T-helper 2 cell treated with Interferon-gamma antibody and Interleukin-4, amounts not matched to agents 5 μg/mL and 100 μg/mL, for 36 hours (primary cell): ENCODE results near the gene MCL1.

Experiments
- DNase-seq: peaks from one replicate; pipeline ENCODE4 v3.0.0; 2021; ENCODE audit warnings: low spot score
- H3K27ac Mint-ChIP-seq: one replicate; pipeline ENCODE4 v1.8.0; 2021; ENCODE audit warnings: mild to moderate bottlenecking, mixed read lengths
- H3K27me3 Mint-ChIP-seq: one replicate; pipeline ENCODE4 v1.8.0; 2021; ENCODE audit warnings: low read depth, mixed read lengths
- H3K36me3 Mint-ChIP-seq: one replicate; pipeline ENCODE4 v1.8.0; 2021; ENCODE audit warnings: low read depth, mixed read lengths
- H3K4me1 Mint-ChIP-seq: one replicate; pipeline ENCODE4 v1.8.0; 2021; ENCODE audit warnings: low read depth, mixed read lengths
- H3K4me3 Mint-ChIP-seq: one replicate; pipeline ENCODE4 v1.8.0; 2022; ENCODE audit warnings: mild to moderate bottlenecking, moderate library complexity, mixed read lengths
- H3K9me3 Mint-ChIP-seq: one replicate; pipeline ENCODE4 v1.8.0; 2021; ENCODE audit warnings: mixed read lengths

The MCL1 gene

DNA sequence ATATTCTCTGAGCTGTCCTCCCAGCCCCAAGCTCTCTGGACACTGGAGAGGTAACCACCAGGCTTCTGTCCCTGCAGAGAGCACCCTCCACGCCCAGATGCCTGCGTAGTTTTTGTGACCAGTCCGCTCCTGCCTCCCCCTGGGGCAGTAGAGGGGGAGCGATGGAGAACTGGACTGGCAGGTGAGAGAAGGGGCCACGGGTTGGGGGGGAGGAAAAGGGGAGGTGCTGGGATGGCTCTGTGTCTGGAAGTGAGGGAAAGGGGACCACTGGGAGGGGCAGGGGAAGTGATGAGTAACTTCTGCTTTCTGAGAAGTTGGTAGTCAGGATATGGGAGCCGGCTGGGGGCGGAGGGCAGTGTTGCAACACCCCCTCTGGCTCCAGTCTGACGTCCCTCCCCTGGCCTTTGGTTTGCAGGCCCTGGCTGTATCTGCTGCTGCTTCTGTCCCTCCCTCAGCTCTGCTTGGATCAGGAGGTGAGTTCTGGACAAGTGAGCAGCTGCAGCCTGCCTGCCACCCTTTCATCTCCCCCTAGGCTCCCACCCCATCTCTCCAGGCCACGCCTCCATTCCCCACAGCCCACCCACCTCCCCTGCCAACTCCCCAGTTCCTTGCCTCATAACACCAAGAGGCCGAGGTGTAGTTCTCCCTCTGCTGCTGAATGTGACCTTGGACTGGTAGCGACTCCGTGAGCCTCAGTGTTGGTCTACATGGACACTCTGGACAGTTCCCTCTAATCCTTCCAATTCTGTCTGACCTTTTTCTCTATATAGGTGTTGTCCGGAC is 27.1 kb downstream of the MCL1 start:
- Mint-ChIP-seq H3K36me3 (no peaks in the 10 kb centered on the region), H3K27ac (no peak overlapping the region), H3K4me1 (peaks cover 22% of the 10 kb centered on the region), H3K4me3 (peak overlapping the region; percentile 29), H3K27me3 (peaks cover 10% of the 10 kb centered on the region), H3K9me3 (no peaks in the 10 kb centered on the region)
- DNase-seq, result no peak

DNA sequence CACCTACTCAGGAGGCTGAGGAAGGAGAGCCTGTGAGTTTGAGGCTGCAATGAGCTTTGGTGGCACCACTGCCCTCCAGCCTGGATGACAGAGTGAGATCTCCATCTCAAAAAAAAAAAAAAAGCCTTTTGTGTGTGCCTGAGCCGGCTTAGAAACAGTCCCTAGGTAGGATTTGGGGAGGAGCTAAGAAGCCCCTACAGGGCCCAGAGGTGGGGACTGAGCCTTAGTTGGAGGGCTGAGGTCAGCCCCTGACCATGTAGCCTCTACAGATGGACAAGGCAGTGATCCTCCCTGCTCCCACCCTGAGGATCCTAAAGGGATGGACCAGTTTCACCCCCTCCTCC is 27.7 kb downstream of the MCL1 start:
- Mint-ChIP-seq H3K9me3 (no peaks in the 10 kb centered on the region), H3K4me3 (no peak overlapping the region), H3K4me1 (peaks cover 22% of the 10 kb centered on the region), H3K27ac (no peak overlapping the region), H3K36me3 (no peaks in the 10 kb centered on the region), H3K27me3 (peaks cover 10% of the 10 kb centered on the region)
- DNase-seq, result no peak

DNA sequence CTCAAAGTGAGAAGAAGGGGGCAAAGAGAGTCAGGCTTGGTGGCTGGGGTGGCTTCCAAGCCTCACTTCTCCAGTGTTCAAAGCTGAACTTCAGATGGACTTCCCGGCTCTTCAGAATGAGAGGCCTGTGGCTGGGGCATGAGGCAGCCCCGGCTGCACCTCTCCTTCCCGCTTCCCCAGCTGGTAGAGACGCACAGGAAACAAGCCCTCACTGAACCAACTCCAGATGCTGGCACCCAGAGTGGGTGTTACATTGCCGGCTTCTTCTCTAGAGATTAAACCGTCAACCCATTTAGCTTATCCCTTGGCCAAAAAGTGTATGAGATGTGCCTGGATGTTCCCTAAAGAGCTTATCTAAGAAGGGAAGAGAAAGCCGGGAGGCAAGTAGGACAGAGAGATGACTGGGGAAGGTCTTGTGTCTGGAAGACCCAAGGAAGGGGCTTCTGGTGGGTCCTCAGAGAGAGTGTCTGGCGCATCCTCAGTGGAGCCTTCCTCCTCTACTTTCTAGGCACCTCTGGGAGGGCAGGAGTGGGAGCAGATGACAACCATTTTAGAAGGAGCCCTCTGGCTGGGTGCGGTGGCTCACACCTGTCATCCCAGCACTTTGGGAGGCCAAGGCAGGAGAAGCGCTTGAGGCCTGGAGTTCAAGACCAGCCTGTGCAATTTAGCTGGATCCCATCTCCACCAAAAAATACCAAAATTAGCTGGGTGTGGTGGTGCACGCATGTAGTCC is 28.2 kb downstream of the MCL1 start:
- no peak overlapping the region for H3K4me3 Mint-ChIP-seq
- H3K36me3 Mint-ChIP-seq, result no peaks in the 10 kb centered on the region
- H3K4me1 Mint-ChIP-seq, result peaks cover 22% of the 10 kb centered on the region
- no peaks in the 10 kb centered on the region for H3K9me3 Mint-ChIP-seq
- DNase-seq, result no peak
- H3K27me3 Mint-ChIP-seq, result peaks cover 14% of the 10 kb centered on the region
- H3K27ac Mint-ChIP-seq, result no peak overlapping the region

DNA sequence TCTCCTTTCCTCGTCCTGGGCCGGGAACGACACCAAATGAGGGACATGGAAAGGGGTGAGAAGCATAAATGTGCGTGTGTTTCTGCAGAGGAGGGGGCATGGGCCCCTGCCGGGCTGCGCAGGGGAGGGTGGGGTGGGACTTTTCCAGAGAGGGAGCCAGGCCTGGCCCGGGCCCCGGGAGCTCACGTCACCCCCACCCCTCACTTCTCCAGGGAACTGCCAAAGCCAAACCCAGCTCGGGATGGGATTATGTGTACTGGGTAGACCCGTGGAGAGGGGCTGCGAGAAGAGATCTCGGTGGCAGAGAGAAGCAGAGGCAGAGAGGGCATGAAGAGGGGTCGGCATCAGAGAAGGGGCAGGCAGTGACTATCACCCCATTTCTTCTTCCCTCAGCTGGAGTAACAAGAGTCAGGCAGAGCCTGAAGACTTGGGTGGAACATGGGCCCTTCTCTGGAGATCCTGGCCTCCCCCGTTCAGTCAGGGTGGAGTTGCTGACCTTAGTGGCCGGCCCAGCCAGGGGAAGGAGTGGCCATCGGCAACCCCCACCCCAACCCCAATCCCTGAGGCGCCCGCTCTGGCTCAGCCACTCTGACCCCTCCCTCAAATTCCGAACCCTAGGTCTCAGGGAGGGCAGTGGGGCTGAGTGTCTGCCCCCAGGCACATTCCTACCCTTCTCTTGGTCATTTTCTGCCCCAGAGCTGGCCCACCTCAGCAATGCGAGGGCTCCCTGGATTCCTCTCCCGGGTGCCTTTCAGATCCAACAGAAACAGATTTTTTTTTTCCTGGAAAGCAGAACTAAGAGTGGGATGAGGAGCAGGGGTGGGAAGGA is 29.0 kb downstream of the MCL1 start:
- no peak overlapping the region for H3K27ac Mint-ChIP-seq
- H3K4me1 Mint-ChIP-seq, result peaks cover 22% of the 10 kb centered on the region
- H3K27me3 Mint-ChIP-seq, result peaks cover 17% of the 10 kb centered on the region
- DNase-seq, result no peak
- H3K9me3 Mint-ChIP-seq, result no peaks in the 10 kb centered on the region
- H3K36me3 Mint-ChIP-seq, result no peaks in the 10 kb centered on the region
- H3K4me3 Mint-ChIP-seq, result peak overlapping the region; percentile 32

DNA sequence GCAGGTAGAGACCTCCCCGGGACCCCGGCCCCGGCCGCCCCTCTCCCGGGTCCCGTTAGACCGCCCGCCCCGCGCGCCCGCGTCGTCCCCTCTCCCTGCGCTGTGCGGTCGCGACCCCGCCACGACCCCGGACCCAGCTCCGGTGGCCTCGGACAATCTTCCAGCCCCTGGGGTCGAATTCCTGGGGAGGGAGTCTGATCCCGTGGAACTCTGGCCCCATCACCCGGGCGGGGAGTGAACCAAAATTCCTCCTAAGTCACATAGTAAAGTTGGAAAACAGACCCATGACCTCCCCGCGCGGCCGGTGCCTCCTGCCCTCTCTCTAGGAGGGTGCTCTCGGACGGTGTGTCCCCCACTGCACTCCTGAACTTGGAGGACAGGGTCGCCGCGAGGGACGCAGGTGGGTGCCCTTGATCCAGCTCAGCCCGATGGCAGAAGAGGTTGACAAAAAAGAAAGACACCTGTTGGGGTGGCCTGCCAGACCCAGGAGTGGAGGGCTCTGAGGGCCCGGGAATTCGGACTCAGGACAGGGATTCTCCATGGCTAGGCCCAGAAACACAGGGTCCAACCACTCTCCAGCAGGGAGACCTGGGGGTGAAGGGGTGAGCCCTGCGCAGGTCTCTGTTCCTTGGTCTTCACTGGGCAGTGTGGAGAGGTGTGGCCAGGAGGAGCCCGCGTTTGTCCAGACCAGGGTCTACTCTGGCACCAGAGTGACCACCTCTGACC is 29.8 kb downstream of the MCL1 start:
- no peak for DNase-seq
- peak overlapping the region; percentile 79 for H3K4me3 Mint-ChIP-seq
- H3K27me3 Mint-ChIP-seq, result peaks cover 19% of the 10 kb centered on the region
- H3K9me3 Mint-ChIP-seq, result no peaks in the 10 kb centered on the region
- H3K4me1 Mint-ChIP-seq, result peaks cover 22% of the 10 kb centered on the region
- no peaks in the 10 kb centered on the region for H3K36me3 Mint-ChIP-seq
- H3K27ac Mint-ChIP-seq, result peak overlapping the region; percentile 63

DNA sequence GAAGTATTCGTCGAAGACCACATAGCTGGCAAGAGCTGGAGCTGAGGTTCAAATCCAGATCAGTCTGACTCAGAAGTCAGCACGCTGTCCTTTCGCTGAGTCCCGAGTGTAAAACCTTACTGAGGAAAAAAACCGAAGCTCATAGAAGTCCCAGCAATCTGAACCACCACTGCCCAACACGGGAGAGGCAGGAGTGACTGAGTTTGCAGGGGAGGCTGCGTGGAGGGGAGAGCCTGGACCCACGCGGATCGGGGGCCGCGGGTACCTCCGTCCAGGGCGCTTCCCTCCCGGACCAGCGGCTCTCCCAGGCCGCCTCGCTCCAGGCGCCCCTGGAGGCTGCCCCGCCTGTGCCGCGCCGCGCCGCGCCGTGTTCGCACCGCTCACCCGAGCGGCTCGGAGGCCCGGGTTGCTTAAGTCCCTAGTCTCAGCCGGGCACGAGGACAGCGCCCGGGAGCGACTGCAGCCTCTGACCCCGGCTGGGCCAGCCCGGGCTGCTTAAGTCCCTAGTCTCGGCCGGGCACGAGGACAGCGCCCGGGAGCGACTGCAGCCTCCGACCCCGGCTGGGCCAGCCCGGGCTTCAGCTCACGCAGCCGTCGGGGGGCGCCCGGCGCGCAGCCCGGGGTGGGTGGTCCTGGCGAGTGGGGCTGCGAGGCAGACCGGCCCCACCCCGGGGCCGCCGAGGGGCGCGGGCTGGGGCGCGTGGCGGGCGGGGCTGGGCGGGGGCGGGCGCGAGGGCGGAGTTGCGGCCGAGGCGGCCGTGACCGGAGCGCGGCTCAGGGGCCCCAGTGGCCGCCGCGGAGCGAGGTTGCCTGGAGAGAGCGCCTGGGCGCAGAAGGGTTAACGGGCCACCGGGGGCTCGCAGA is 30.5 kb downstream of the MCL1 start, which contains the start of gene ADAMTSL4:
TSS of gene ADAMTSL4 (plus strand) at position 777 of the 864 bp plus-strand sequence. CDS start 2,881 bp downstream, outside the sequence.
- Mint-ChIP-seq H3K27ac (peak within 1 kb of the TSS; percentile 63), H3K4me3 (peak within 1 kb of the TSS; percentile 81), H3K4me1 (peaks cover 22% of the 10 kb centered on the region), H3K36me3 (no peaks in the 10 kb centered on the region), H3K27me3 (peaks cover 19% of the 10 kb centered on the region), H3K9me3 (no peaks in the 10 kb centered on the region)
- no peak for DNase-seq

DNA sequence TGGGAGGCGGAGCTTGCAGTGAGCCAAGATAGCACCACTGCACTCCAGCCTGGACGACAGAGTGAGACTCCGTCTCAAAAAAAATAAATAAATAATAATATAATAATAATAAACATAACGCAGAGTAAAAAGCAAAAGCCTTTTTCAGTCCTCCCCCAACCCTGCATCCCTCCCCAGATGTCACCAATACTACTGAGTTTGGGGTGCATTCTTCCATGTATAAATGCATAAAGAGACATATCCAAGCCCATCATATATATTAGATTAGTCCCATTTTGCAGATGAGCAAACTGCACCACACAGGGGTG is 31.1 kb downstream of the MCL1 start:
- Mint-ChIP-seq H3K27ac (peak overlapping the region; percentile 31), H3K36me3 (no peaks in the 10 kb centered on the region), H3K4me1 (peaks cover 22% of the 10 kb centered on the region), H3K27me3 (peaks cover 19% of the 10 kb centered on the region), H3K9me3 (no peaks in the 10 kb centered on the region), H3K4me3 (peak overlapping the region; percentile 81)
- no peak for DNase-seq

DNA sequence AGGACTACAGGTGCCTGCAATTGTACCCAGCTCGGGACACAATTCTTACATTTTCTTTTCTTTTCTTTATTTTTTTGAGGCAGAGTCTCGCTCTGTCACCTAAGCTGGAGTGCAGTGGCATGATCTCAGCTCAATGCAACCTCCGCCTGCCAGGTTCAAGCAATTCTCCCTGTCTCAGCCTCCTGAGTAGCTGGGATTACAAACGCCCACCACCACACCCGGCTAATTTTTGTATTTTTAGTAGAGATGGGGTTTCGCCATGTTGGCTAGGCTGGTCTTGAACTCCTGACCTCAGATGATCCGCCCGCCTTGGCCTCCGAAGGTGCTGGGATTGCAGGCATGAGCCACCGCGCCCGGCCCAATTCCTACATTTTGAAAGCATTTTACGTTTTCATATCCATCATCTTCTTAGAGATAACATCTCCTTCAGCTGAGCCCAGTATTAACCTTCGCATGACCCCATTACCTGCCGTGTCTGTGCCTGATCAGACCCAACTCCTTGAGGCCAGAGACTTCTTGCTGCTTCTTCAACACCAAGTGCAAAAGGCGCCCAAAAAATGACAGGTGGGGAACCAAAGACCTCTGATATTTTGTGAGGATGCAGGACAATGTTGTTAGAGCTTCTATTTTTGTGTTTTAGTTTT is 33.0 kb downstream of the MCL1 start:
- H3K4me1 Mint-ChIP-seq, result peaks cover 12% of the 10 kb centered on the region
- H3K36me3 Mint-ChIP-seq, result no peaks in the 10 kb centered on the region
- H3K27ac Mint-ChIP-seq, result no peak overlapping the region
- H3K4me3 Mint-ChIP-seq, result no peak overlapping the region
- DNase-seq, result no peak
- peaks cover 19% of the 10 kb centered on the region for H3K27me3 Mint-ChIP-seq
- H3K9me3 Mint-ChIP-seq, result no peaks in the 10 kb centered on the region

DNA sequence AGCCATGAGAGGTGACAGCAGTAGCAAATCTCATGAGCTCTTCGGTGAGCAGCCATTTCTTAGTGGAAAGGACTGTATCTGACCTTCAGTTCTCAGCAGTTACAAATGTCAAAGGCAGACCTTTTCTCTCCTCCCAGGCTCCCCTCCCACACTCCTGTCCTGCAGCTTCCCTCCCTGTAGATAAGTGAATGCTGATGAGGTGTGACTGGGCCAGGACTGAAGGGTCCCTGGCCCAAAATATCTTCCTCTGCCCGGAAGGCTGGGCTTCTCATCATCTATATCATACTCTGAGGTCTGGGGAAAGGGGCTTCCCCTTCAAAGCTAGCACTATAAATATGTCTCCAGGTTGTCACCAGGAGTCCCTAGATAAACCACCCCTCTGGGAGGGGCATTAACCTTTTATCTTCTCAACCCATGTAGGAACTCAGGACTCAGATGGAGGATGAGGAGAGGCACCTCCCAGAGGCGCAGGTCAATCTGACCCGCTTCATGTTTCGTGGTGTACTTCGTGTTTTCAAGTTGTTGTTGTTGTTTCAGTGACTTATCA is 33.9 kb downstream of the MCL1 start:
- Mint-ChIP-seq H3K4me1 (peaks cover 7% of the 10 kb centered on the region), H3K27me3 (peaks cover 19% of the 10 kb centered on the region), H3K9me3 (no peaks in the 10 kb centered on the region), H3K36me3 (no peaks in the 10 kb centered on the region), H3K27ac (no peak overlapping the region), H3K4me3 (no peak overlapping the region)
- no peak for DNase-seq

DNA sequence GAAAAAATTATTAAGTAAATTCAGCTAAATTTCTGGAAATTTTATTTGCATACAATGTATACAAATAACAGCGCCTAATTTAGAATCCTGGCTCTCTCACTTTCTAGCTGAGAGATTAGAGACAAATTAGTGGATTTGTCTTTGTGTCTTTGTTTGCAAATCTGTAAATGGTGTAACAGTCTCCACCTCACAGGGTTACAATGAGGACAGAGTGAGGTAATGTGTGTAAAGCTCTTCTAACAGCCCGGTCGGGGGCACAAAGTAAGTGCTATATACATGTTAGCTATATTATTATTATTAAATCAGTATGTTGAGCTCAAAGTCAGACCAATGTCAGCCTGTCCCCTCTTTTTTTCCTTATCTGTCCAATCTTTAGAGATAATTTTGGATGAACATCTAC is 35.2 kb downstream of the MCL1 start:
- no peak for DNase-seq
- Mint-ChIP-seq H3K27me3 (peaks cover 13% of the 10 kb centered on the region), H3K36me3 (no peaks in the 10 kb centered on the region), H3K4me3 (no peak overlapping the region), H3K9me3 (no peaks in the 10 kb centered on the region), H3K4me1 (peaks cover 3% of the 10 kb centered on the region), H3K27ac (no peak overlapping the region)

DNA sequence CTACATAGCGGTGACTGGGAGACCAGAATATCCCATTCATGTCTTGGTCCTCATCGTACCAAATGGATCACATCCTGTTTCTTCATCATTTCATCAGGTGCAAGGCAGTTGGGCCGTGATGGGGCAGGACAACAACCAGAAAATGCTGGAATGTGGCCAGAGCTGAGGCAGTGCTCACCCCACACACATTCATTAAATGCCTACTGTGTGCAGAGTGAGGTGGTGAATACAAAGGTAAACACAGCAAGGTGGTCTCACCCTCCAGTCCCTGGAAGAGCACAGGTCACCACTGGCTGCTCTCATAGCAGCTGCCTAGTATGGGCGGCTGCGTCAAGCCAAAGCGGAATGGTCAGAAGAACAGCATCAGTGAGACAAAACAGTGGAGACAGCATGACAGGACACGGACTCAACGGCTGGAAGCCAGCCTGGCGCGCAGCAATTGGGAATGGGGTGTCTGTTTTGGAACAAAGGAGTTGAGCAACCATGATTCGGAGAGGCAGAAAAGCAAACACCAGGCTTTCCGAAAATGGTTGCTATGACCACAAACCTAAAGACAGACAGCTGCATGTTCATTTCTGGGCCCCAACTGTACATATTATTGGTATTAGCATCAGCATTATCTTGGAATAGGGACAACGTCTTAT is 35.8 kb downstream of the MCL1 start:
- H3K4me3 Mint-ChIP-seq, result no peak overlapping the region

More for the DNA sequence above, 35.8 kb downstream of the MCL1 start:
- no peak for DNase-seq
- peaks cover 13% of the 10 kb centered on the region for H3K27me3 Mint-ChIP-seq
- no peaks in the 10 kb centered on the region for H3K9me3 Mint-ChIP-seq
- H3K27ac Mint-ChIP-seq, result no peak overlapping the region
- H3K4me1 Mint-ChIP-seq, result peaks cover 3% of the 10 kb centered on the region
- no peaks in the 10 kb centered on the region for H3K36me3 Mint-ChIP-seq
